ENCODE measurements around the gene ATG9B. TPM values are rescaled to one million over a fixed set of nuclear protein-coding genes. Genes with fewer than 3 reads are reported as not detected.
A peak's percentile ranks its signal among the peaks of the same experiment; 100 is the strongest.

ATG9B gene, protein sequence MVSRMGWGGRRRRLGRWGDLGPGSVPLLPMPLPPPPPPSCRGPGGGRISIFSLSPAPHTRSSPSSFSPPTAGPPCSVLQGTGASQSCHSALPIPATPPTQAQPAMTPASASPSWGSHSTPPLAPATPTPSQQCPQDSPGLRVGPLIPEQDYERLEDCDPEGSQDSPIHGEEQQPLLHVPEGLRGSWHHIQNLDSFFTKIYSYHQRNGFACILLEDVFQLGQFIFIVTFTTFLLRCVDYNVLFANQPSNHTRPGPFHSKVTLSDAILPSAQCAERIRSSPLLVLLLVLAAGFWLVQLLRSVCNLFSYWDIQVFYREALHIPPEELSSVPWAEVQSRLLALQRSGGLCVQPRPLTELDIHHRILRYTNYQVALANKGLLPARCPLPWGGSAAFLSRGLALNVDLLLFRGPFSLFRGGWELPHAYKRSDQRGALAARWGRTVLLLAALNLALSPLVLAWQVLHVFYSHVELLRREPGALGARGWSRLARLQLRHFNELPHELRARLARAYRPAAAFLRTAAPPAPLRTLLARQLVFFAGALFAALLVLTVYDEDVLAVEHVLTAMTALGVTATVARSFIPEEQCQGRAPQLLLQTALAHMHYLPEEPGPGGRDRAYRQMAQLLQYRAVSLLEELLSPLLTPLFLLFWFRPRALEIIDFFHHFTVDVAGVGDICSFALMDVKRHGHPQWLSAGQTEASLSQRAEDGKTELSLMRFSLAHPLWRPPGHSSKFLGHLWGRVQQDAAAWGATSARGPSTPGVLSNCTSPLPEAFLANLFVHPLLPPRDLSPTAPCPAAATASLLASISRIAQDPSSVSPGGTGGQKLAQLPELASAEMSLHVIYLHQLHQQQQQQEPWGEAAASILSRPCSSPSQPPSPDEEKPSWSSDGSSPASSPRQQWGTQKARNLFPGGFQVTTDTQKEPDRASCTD
- not detected in 2 replicates for total RNA-seq (2014; rRNA removed; shearing (Covaris generic))

DNA sequence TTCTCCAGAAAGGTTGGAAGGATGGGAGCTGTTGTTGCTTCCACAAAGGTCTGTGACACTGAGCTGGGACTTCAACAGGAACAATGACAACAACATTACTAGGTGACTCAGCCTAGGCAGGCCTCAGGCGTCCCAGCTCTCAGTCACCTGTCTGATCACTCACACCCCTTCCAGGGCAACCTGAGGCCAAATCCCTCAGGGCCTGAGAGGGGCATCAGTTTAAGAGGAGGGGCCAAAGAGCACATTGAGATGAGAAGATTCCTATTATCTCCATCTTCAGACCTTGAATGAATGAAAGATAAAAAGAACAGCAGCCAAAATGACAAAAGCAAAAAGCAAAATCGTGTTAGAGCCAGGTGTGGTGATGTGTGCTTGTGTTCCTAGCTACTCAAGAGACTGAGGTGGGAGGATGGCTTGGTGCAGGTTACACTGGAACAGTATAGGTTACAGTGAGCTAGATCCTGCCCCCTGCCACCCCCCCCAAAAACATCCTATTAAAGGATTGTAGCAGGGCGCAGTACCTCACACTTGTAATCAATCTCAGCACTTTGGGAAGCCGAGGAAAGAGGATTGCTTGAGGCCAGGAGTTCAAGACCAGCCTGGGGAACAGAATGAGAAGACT, at the start of gene ATG9B:
TSS of gene ATG9B (minus strand) at position 60 of the 622 bp plus-strand sequence. CDS start 71 bp downstream, outside the sequence.
- DNase-seq (ENCODE audit: low read depth): no peak

DNA sequence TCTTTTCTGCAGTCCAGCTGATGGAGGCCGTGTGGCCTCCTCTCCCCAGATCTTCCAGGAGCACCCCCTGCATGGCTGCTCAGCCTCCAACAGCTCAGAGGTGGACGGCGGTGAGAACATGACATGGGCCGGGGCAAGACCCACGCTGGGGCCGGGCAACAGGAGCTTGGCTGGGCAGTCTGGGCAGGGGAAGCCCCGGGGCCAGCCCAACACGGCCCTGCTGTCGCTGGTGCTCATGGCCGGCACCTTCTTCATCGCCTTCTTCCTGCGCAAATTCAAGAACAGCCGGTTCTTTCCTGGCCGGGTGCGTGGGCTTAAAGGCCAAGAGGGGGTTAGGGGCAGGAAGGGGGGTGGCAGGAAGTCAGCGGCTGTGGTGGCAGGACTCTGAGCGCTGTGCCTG, 49.7 kb upstream of the ATG9B start:
- DNase-seq (ENCODE audit: low read depth): no peak

DNA sequence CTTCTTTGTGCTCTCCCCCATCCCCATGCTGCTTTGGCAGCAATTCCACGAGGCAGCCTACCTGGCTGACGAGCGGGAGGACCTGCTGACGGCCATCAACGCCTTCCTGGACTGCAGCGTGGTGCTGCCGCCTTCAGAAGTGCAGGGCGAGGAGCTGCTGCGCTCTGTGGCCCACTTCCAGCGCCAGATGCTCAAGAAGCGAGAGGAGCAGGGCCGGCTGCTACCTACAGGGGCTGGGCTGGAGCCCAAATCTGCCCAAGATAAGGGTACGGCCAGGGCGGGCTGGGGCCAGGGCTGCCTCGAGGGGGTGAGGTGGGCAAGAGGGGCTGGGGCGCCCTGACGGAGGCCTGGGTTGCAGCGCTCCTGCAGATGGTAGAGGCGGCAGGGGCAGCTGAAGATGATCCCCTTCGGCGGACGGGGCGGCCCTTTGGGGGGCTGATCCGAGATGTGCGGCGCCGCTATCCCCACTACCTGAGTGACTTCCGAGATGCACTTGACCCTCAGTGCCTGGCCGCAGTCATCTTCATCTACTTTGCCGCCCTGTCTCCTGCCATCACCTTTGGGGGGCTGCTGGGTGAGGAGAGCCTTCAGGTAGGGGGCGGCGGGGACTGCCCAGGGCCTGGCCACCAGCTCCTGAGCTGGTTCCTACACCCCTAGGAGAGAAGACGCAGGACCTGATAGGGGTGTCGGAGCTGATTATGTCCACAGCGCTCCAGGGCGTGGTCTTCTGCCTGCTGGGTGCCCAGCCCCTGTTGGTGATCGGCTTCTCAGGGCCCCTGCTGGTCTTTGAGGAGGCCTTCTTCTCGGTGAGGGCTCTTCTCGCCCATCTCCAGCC, 47.0 kb upstream of the ATG9B start:
- DNase-seq (ENCODE audit: low read depth): no peak

DNA sequence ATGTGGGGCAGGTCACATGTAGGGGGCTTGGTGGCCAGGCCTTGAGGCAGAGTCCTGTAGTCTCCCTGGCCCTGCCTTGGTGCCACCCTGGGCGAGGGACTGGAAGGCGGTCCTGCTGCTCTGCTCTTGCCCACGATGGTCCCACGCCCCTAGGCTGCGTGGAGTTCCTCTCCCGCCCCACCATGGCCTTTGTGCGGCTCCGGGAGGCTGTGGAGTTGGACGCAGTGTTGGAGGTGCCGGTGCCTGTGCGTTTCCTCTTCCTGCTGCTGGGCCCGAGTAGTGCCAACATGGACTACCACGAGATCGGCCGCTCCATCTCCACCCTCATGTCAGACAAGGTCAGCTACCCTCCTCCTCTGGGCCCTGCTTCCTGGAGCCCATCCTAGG, 46.3 kb upstream of the ATG9B start:
- no peak for DNase-seq (ENCODE audit: low read depth)

DNA sequence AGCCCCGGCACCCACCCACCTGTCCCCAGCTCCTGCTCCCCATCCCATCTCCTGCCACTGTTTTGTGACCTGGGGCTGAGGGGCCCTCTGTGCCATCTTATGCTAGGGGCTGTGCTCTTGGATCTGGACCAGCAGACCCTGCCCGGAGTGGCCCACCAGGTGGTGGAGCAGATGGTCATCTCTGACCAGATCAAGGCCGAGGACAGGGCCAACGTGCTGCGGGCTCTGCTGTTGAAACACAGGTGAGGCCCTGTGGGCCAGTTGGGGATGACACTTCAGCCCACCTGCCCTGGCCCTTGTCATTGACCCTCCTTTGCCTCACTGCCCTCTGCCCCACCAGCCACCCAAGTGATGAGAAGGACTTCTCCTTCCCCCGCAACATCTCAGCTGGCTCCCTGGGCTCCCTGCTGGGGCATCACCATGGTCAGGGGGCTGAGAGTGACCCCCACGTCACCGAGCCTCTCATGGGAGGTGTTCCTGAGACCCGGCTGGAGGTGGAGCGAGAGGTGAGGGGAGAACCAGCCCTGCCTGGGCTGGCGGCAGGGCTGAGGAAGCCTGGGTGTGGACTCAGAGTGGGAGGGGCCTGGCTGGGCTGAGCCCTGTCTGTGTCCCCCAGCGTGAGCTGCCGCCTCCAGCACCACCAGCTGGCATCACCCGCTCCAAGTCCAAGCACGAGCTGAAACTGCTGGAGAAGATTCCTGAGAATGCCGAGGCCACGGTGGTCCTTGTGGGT, 45.7 kb upstream of the ATG9B start:
- DNase-seq (ENCODE audit: low read depth): no peak

DNA sequence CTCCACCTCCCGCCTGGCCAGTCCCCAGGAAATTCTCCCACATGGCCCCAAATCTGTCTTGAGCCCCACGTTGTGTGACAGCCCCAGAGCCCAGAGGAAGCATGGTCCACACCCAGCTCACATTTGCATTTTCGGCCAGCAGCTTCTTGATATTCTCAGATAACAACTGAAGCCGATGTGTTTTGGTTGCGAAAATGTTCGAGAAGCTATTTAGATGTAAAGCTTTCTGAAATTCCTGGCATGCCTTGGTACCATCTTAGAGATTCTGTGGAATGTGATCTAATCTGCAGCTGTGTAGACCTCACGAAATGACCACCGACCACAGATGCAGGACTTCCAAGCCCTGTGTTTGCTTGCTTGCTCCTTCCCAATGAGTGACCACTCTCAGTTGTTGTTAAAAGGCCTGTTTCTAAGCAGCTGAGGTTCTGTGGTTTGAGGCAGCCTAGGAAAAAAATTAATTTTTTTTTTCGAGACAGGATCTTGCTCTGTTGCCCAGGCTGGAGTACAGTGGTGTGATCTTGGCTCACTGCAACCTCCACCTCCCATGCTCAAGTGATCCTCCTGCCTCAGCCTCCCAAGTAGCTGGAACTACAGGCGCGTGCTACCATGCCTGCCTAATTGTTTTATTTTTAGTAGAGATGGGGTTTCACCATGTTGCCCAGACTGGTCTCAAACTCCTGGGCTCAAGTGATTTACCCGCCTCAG, 43.9 kb upstream of the ATG9B start:
- no peak for DNase-seq (ENCODE audit: low read depth)

DNA sequence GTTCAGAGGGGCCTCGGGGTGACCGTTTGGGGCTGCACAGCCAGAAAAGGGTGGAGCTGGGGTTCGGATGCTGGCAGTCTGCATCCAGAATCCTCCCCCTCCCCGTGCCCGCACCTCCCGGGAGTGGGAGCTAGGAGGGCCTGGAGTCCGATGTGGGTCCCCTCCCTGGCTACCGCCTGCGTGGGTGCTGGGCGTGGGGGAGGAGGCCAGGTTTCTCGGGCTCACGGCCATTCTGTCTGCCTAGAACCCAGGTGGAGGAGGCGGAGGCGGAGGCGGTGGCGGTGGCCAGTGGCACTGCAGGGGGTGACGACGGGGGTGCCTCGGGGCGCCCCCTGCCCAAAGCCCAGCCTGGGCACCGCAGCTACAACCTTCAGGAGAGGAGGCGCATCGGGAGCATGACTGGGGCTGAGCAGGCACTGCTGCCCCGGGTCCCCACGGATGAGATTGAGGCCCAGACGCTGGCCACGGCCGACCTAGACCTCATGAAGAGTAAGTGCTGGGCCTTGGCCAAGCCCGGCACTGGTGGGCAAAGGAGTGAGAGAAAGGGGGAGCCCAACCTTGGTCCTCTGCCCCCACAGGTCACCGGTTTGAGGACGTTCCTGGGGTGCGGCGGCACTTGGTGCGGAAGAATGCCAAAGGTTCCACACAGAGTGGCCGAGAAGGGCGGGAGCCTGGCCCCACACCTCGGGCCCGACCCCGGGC, 42.1 kb upstream of the ATG9B start:
- no peak for DNase-seq (ENCODE audit: low read depth)

DNA sequence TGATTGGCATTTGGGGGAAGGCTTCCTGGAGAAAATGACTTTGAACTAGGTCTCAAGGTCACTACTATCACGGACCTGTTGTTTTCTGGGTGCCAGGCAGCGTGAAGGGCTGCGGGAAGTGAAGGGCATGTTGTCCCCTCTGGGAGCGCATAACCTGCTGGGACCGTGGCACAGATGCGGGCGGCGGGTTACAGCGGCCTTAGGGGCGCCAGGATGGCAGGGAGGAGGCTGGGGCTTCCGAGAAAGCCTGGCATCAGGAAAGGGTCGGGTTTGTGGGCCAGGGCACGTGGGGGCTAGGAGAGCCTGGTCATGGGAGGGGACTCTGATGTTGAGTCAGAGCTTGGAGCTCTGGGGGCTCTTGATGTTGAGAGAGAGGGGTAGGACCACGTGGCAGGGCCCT, 41.2 kb upstream of the ATG9B start:
- DNase-seq (ENCODE audit: low read depth): no peak

DNA sequence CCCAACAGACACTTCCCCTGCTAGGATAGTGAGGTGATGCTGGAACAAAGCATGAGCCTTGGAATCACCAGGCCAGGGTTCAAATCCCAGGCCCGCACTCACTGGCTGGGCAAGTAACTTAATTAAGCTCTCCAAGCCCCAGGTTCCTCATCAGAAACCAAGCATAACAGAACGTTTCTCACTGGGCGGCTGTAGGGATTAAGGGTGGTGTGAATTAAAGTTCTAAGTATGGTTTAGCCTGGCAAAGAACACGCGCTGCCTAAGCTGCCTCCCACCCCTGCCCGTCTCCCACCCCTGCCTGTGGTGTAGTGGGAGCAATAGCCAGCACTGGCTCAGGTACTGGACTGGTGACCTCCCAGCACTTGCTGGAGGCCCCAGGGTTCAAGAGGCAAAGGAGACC, 40.7 kb upstream of the ATG9B start:
- DNase-seq (ENCODE audit: low read depth): no peak

DNA sequence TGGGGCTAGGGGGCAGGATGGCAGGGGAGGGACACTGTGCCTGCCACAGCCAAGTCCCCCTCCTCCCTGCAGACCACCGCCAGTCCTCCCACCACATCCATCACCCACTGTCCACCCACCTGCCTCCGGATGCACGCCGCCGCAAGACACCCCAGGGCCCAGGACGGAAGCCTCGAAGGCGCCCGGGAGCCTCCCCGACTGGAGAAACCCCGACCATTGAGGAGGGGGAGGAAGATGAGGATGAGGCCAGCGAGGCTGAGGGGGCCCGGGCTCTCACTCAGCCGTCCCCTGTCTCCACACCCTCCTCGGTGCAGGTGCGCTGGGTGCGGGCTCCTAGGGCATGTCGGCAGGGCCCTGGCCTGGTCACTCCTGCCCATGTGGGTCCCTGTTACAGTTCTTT, 40.2 kb upstream of the ATG9B start:
- DNase-seq (ENCODE audit: low read depth): no peak

DNA sequence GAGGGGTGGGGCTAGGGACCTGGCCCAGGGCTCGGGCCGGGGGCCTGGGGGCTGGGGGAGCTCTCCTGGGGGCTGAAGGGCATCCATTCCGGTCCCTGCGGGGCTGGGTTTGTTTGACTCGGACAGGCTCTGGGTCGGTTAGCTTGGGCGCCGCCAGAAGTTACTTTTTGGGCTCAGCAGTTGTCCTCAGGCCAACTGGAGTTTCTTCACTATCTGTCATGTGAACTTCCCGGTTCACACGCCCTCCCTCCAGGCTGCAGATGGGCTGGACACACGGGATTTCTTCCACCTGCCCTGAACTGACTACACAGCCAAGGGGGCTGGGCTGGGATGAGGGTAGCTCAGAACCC, 38.9 kb upstream of the ATG9B start:
- no peak for DNase-seq (ENCODE audit: low read depth)

DNA sequence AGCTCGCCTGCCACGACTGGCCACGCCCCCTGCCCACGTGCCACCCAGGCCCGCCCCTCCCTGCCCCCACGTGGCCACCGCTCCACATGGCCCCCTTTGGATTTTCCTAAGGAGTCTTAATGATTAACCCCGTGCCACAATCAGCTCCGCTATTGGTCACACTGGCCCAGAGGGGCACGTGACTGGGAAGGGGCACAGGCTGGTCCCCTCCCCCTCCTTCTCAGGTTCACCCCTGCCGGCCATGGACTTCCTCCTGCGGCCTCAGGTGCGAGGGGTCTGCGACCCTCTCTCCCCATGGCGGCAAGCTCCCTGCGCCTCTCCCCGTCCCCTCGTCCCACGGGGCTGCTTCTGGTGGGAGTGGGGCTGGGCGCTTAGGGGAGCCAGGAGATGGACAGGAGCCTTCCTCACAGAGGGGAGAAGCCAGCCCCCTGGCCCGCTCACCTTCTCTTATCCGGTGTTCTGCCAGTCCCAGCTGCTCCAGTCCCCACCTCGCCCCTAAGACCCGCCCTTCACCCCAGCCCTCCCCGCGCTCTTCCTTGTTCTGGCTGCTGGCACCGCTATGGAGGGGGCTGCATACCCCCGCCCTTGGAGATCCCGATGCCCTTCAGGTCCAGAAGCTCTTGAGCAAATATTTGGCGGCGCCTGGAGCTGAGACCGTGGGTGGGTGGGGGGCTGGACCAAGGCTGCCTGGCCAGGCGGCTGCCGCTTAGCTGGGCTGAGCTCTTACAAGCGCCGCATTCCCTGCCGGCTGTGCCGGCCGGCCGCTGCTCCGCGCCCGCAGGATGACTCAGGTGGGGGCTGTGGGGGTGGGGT, 38.3 kb upstream of the ATG9B start:
- DNase-seq (ENCODE audit: low read depth): no peak

DNA sequence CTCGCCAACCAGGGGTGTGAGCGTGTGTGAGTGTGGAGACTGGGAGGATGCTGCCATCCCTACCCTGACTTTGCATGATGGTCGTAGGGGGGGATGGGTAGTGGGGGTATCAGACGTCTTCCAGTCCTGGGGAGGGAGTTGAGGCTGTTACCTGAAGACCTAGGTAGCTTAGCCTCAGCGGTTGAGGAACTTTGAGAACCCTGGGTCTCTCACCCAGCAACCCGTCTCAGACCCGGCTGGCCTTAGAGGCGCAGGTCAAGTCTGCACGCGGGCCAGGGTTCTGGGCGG, 37.8 kb upstream of the ATG9B start:
- no peak for DNase-seq (ENCODE audit: low read depth)

DNA sequence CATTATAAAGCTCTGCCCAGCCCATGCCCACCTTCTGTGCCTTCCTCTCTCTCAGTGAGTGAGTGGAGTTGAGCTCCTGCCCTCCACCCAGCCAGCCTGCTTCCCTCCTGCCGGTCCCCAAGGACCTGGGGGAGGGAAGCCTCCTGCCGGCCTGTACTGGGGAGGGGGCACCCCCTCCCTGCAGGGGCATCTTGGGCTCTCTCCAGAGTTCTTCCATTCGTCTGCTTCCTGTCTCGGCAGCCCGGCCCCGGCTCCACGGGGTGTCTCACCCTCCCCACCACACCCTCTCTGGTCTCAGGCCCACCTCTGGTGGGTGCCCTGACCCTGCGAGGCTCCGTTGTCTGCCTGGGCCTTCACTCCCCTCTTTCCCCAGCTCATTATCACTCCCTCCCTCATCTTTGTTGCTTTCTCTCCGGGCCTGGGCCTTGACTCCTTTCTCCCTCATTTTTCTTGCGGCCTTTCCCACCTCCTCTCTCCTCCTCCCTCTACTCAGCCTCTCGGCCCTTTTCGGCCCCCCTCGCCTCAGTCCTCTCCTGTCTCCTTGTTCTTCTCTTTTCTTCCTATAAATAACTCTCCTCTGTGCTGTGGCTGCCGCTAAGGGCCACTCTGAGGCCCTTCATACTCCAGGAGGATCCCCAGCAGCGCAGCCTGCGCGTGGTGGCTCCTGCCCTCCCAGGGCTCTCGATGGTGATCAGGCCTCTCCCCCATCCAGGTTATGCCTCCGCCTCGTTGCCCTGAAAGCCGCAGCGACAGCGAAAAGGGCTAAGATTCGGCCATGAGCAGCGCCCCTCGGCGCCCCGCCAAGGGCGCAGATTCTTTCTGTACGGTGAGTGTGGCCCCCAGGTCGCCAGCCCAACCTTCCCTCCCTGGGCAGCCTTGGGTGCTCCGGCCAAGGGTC, 37.2 kb upstream of the ATG9B start:
- no peak for DNase-seq (ENCODE audit: low read depth)

DNA sequence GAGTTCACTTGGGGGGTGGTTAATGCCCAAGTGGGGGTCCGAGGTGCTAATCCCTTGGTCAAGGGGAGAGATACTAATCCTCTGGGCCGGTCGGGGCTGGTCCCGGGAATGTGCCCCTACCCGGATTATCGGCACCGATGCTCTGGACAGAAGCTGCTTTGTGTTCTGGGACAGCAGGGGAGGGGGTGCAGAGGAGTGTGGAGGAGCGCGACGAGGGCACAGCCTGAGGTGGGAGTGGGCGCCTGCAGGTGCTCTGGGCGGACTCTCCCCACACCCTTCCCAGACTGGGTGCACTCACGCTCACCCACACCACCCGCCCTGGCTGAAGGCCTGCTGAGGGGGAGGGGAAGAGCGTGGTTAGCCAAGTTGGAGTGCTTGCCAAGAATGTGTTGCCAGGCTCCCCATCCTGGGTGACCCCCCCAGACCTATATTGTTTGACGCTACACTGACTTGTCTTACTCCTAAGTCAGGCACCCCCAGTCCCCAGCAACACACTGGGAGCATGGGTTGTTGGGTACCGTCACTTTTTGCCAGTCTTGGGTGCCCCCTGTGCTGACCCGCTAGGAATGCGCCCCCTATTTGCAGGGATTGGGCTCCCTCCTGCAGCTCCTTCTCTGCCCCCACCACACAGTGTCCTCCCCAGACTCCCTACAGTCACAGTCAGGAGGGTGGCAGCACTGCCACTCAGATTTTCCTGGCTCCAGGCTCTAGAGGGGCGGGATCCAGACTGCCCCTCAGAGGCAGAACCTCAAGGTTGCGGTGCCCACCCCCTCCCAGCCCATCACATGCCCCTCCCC, 36.3 kb upstream of the ATG9B start:
- DNase-seq (ENCODE audit: low read depth): peak; percentile 67

DNA sequence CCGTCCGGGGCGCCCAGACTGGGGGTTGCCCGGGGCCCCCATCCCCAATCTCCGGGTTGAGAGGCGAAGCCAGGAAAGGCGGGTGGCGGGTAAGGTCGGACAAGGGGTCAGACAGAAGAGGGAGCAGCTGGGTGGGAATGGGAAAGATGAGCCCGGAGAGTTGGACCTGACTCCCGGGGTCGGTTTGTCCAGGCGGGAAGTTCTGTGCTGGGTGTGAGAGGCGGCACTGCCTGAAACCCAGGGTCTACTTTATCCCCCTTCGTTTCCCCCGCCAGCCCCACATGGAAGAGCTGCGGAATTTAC, 35.8 kb upstream of the ATG9B start:
- peak; percentile 47 for DNase-seq (ENCODE audit: low read depth)
